Measurements from ENCODE around the gene FOXO4.

Gene FOXO4

DNA sequence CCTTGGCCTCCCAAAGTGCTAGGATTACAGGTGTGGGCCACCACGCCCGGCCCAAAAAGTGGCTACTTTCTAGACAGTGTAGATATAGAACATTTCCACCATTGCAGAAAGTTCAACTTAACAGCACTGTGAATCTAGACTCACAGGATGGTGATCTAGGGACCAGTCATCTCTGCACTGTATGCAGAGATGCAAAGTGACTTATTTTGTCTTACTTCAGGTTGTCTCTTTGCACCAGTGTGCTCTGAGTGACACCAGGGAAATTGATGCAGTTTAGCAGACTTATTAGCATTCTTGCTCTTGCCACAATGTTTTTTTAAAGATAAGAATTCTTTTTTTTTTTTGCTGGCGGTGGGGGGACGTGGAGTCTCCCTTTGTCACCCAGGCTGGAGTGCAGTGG, 12.8 kb upstream of the FOXO4 start:
- DNase-seq (ENCODE audit: low spot score) = no peak
- Mint-ChIP-seq H3K36me3 (ENCODE audit: low read depth) (no peaks in the 10 kb centered on the region), H3K27me3 (ENCODE audit: low read depth) (no peaks in the 10 kb centered on the region), H3K9me3 (no peaks in the 10 kb centered on the region), H3K27ac (no peak overlapping the region), H3K4me1 (ENCODE audit: low read depth) (peaks cover 4% of the 10 kb centered on the region), H3K4me3 (no peak overlapping the region)

DNA sequence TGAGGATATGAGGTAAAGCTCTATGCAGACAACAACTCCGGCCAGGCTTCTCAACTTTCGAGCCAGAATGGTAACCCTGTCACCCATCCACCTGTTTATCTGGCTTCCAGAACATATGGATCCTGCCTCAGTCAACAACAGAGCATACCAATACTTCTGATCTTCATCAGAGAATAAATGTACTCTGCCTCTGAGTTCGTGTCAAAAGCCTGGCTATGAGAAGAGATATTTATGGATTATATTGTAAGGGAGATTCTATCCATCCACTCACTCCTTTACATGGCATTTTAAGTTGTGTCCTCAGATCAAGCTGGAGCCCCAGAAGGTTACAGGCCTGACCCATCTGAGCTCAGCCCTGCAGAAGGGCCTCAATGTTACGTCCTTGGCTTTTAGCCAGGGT, 9.8 kb upstream of the FOXO4 start:
- no peak for DNase-seq (ENCODE audit: low spot score)
- Mint-ChIP-seq H3K27ac (no peak overlapping the region), H3K9me3 (no peaks in the 10 kb centered on the region), H3K27me3 (ENCODE audit: low read depth) (no peaks in the 10 kb centered on the region), H3K36me3 (ENCODE audit: low read depth) (no peaks in the 10 kb centered on the region), H3K4me3 (no peak overlapping the region), H3K4me1 (ENCODE audit: low read depth) (peaks cover 4% of the 10 kb centered on the region)

DNA sequence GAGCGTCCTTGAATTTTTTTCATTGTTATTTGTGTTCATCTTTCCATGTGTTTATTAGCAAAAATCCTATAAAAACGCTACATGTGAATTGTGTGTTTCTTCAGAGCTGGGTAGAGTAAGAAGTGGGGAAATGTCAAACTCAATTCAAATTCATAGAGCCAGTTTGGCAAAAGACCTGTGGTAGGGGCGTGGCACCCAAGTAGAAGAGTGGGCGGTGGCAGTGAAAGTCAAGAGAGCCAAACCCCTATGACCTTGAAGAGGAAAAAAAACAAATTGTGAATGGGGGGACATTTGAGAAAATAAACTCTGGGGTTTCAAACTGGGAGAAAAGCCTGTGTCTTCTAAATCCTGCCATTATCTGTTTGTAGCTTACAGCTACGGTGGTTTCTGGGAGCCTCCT, 4.4 kb upstream of the FOXO4 start:
- H3K27me3 Mint-ChIP-seq (ENCODE audit: low read depth) = no peaks in the 10 kb centered on the region
- H3K27ac Mint-ChIP-seq = no peak overlapping the region
- H3K4me1 Mint-ChIP-seq (ENCODE audit: low read depth) = peaks cover 11% of the 10 kb centered on the region
- H3K9me3 Mint-ChIP-seq = no peaks in the 10 kb centered on the region
- H3K36me3 Mint-ChIP-seq (ENCODE audit: low read depth) = no peaks in the 10 kb centered on the region
- DNase-seq (ENCODE audit: low spot score) = no peak
- no peak overlapping the region for H3K4me3 Mint-ChIP-seq

DNA sequence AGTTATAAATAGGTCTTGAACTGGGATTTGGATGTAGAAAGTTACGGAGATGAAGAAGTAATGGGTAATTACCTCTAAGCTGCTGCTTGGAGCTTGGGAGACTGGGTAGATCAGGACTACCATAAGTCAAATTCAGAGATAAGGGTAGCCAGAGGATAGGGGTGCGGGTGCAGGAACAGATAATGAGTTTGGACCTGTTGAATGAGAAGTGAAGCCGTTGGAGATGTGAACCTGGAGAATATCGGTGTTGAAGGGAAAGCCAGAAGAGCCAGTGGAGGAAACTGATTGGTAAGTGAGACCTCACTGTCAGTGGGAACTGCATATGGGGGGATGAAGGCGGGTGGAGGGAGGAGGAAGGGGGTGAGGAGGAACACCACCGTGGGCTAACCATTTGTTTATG, 618 bp upstream of the FOXO4 start:
- Mint-ChIP-seq H3K27me3 (ENCODE audit: low read depth) (no peaks in the 10 kb centered on the region), H3K9me3 (no peaks in the 10 kb centered on the region), H3K4me1 (ENCODE audit: low read depth) (peaks cover 22% of the 10 kb centered on the region), H3K27ac (peak overlapping the region; percentile 63), H3K4me3 (peak overlapping the region; percentile 99), H3K36me3 (ENCODE audit: low read depth) (no peaks in the 10 kb centered on the region)
- DNase-seq (ENCODE audit: low spot score) = no peak

DNA sequence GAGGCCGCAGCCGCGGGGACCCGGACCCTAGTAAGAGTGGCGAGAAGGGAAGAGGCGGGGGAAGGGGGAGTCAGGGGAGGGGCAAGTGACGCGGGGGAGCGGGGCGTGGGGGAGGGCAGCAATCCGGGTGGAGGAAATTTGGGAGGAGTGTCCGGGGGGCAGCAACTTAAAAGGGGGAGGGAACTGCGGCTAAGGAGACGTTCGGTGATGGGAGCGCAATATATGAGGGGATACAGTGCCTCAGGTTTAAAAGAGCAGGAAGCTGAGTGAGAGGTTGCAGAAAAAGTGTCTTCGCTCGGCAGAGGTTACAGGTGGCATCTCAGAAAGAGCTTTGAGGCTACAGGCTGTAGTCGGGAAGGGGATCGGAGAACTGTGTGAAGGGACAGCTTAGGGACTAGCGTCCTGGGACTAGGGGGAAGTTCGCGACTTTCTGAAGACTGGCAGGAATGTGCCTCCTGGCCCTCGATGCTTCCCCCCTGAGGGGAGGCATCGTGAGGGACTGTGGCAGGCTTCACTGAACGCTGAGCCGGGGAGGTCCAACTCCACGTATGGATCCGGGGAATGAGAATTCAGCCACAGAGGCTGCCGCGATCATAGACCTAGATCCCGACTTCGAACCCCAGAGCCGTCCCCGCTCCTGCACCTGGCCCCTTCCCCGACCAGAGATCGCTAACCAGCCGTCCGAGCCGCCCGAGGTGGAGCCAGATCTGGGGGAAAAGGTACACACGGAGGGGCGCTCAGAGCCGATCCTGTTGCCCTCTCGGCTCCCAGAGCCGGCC, 519 bp downstream of the FOXO4 start:
- no peaks in the 10 kb centered on the region for H3K27me3 Mint-ChIP-seq (ENCODE audit: low read depth)
- peak overlapping the region; percentile 99 for H3K4me3 Mint-ChIP-seq
- H3K36me3 Mint-ChIP-seq (ENCODE audit: low read depth) = no peaks in the 10 kb centered on the region
- no peak for DNase-seq (ENCODE audit: low spot score)
- H3K27ac Mint-ChIP-seq = peak overlapping the region; percentile 94
- no peaks in the 10 kb centered on the region for H3K9me3 Mint-ChIP-seq
- peaks cover 24% of the 10 kb centered on the region for H3K4me1 Mint-ChIP-seq (ENCODE audit: low read depth)

DNA sequence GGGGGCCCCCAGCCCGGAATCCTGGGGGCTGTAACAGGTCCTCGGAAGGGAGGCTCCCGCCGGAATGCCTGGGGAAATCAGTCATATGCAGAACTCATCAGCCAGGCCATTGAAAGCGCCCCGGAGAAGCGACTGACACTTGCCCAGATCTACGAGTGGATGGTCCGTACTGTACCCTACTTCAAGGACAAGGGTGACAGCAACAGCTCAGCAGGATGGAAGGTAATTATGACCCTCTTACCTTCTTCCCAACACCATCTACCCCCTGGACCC, 1.0 kb downstream of the FOXO4 start:
- Mint-ChIP-seq H3K4me1 (ENCODE audit: low read depth) (peaks cover 28% of the 10 kb centered on the region), H3K9me3 (no peaks in the 10 kb centered on the region), H3K4me3 (peak overlapping the region; percentile 99), H3K36me3 (ENCODE audit: low read depth) (no peaks in the 10 kb centered on the region), H3K27me3 (ENCODE audit: low read depth) (no peaks in the 10 kb centered on the region), H3K27ac (peak overlapping the region; percentile 10)
- no peak for DNase-seq (ENCODE audit: low spot score)

DNA sequence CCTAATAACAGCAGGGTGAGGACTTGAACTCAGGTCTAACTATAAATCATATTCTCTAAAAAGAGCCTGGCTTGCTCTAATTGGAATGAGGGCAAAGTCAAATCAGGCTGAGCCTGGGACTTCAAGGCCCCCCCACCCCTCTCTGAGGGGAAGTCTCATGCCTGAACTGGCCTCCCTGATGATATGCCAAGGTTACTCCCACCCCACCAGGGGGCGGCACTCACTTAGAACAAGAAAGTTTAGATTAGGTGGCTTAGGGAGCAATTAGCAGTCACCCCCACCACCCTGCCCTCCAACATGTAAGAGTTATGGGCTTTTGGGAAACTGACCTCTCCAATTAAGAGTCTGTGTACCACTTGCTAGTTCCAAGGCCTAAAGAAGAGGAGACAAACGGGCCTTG, 2.7 kb downstream of the FOXO4 start:
- peak; percentile 56 for DNase-seq (ENCODE audit: low spot score)
- H3K4me1 Mint-ChIP-seq (ENCODE audit: low read depth) = peaks cover 38% of the 10 kb centered on the region
- no peak overlapping the region for H3K4me3 Mint-ChIP-seq
- no peaks in the 10 kb centered on the region for H3K9me3 Mint-ChIP-seq
- H3K27me3 Mint-ChIP-seq (ENCODE audit: low read depth) = no peaks in the 10 kb centered on the region
- H3K36me3 Mint-ChIP-seq (ENCODE audit: low read depth) = no peaks in the 10 kb centered on the region
- H3K27ac Mint-ChIP-seq = no peak overlapping the region

DNA sequence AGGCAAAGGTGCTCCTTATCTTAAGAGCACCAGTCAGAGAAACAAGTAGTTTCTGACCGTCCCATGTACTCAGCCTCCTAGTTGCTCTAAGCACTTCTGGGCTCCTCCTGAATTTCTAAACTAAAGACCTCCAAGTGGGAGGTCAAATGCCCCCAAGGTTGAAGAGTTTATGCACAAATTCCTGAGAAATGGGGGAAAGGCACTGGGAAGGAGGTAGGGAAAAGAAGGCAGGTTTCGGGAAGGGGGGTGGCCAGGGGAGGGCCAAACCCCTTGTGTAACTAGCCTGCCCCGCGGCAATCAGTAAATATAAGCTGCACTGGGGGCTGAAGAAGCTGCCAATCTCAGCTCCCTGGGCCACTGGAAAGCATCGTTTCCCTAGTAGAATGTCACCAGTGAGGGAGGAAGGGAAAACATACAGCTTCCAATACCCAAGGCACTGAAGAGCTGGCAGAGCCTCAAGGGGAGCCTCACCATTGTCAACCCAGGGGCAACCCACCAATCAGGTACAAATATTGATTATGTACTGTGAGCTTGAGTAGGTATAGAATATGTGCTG, 3.4 kb downstream of the FOXO4 start:
- H3K4me1 Mint-ChIP-seq (ENCODE audit: low read depth) = peaks cover 41% of the 10 kb centered on the region
- no peak for DNase-seq (ENCODE audit: low spot score)
- no peaks in the 10 kb centered on the region for H3K27me3 Mint-ChIP-seq (ENCODE audit: low read depth)
- no peak overlapping the region for H3K27ac Mint-ChIP-seq
- no peak overlapping the region for H3K4me3 Mint-ChIP-seq
- H3K36me3 Mint-ChIP-seq (ENCODE audit: low read depth) = peaks cover 4% of the 10 kb centered on the region
- H3K9me3 Mint-ChIP-seq = no peaks in the 10 kb centered on the region

DNA sequence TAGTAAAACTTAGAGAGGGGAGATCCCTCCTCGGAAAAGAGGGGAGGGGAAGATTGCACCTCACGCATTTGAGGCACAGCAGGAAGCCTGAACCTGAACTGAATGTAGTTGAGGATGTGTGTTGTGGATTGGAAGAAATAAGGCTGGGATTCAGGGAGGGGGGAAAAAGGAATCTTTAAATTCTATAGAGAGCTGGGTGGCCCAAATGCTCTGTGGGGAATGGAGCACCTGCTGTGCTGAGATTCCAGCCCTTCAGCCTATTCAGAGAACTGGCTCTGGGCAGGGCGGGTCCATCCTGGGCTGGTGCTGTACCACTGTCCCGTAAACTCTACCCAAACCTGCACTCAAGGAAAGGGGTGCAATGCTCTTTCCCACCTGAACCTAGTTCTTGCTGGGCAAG, 4.1 kb downstream of the FOXO4 start:
- H3K27me3 Mint-ChIP-seq (ENCODE audit: low read depth) = no peaks in the 10 kb centered on the region
- H3K4me1 Mint-ChIP-seq (ENCODE audit: low read depth) = peaks cover 47% of the 10 kb centered on the region
- H3K27ac Mint-ChIP-seq = no peak overlapping the region
- H3K9me3 Mint-ChIP-seq = no peaks in the 10 kb centered on the region
- H3K36me3 Mint-ChIP-seq (ENCODE audit: low read depth) = peaks cover 10% of the 10 kb centered on the region
- no peak overlapping the region for H3K4me3 Mint-ChIP-seq
- DNase-seq (ENCODE audit: low spot score) = no peak

DNA sequence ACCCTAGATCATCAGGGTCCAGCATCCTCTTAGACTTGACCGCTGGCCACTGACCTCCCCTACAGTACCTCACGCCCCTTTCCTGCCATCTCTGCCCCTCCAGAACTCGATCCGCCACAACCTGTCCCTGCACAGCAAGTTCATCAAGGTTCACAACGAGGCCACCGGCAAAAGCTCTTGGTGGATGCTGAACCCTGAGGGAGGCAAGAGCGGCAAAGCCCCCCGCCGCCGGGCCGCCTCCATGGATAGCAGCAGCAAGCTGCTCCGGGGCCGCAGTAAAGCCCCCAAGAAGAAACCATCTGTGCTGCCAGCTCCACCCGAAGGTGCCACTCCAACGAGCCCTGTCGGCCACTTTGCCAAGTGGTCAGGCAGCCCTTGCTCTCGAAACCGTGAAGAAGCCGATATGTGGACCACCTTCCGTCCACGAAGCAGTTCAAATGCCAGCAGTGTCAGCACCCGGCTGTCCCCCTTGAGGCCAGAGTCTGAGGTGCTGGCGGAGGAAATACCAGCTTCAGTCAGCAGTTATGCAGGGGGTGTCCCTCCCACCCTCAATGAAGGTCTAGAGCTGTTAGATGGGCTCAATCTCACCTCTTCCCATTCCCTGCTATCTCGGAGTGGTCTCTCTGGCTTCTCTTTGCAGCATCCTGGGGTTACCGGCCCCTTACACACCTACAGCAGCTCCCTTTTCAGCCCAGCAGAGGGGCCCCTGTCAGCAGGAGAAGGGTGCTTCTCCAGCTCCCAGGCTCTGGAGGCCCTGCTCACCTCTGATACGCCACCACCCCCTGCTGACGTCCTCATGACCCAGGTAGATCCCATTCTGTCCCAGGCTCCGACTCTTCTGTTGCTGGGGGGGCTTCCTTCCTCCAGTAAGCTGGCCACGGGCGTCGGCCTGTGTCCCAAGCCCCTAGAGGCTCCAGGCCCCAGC, 5.2 kb downstream of the FOXO4 start:
- Mint-ChIP-seq H3K27me3 (ENCODE audit: low read depth) (no peaks in the 10 kb centered on the region), H3K4me1 (ENCODE audit: low read depth) (peaks cover 45% of the 10 kb centered on the region), H3K27ac (peak overlapping the region; percentile 31), H3K9me3 (no peaks in the 10 kb centered on the region), H3K36me3 (ENCODE audit: low read depth) (peaks cover 14% of the 10 kb centered on the region), H3K4me3 (no peak overlapping the region)
- DNase-seq (ENCODE audit: low spot score) = no peak

DNA sequence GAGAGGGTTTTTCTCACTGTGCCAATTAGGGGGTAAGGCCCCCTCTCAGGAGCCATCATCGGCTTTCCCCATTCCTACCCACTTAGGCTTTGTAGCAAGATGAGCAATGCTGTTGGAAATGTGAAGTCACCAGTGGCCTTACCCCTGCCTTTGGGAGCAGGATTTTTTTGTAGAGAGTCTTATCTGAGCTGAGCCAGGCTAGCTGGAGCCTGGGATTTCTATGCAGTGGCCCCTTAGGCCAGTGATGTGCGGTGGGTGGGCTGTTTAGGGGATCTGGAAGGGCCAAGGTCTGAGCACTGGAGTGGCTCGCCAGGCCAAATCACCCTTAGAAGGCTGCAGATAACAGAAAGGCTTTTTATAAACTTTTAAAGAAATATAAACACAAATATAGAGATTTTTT, 6.6 kb downstream of the FOXO4 start:
- peak overlapping the region; percentile 55 for H3K4me3 Mint-ChIP-seq
- no peaks in the 10 kb centered on the region for H3K9me3 Mint-ChIP-seq
- peaks cover 56% of the 10 kb centered on the region for H3K4me1 Mint-ChIP-seq (ENCODE audit: low read depth)
- DNase-seq (ENCODE audit: low spot score) = no peak
- H3K27ac Mint-ChIP-seq = peak overlapping the region; percentile 83
- H3K36me3 Mint-ChIP-seq (ENCODE audit: low read depth) = peaks cover 28% of the 10 kb centered on the region
- no peaks in the 10 kb centered on the region for H3K27me3 Mint-ChIP-seq (ENCODE audit: low read depth)

DNA sequence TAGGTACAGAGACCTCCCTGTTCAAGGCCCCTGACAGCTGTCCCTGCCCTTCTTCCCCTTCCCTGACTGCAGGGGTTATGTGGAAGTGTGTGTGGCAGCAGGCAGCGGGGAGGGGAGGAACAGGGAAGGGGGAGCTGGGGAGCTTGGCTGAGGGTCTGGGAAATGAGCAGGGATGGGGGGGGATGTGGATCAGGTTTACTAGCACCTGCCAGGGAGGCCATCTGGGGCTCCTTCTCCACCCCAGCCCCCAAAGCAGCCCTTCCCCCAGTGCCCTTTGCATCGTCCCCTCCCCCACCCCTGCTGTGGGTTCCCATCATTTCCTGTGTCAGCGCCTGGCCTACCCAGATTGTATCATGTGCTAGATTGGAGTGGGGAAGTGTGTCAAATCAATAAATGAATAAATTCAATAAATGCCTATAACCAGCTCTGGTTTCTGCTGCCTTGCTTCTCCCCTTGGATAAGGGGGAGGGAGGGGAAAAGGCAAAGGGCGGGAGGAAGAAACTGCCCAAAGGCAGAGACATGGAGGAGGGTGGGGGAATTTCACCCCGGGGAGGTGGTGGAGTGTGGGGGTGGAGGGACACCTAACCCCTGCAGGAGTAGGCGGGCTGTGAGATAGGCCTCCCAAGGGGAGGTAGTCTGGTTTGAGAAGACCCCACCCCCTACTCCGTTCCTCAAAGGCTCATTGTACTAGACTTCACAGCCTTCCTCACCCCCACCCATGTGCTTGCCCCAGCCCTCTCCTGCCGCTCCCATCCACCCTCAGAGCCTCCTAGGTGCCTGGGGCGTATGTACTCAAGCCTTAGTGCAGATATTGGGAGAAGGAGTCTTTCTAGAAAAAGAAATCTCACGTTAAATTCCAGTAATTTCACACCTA, 7.7 kb downstream of the FOXO4 start:
- peak; percentile 36 for DNase-seq (ENCODE audit: low spot score)
- no peaks in the 10 kb centered on the region for H3K27me3 Mint-ChIP-seq (ENCODE audit: low read depth)
- H3K36me3 Mint-ChIP-seq (ENCODE audit: low read depth) = peaks cover 38% of the 10 kb centered on the region
- H3K9me3 Mint-ChIP-seq = no peaks in the 10 kb centered on the region
- H3K4me1 Mint-ChIP-seq (ENCODE audit: low read depth) = peaks cover 58% of the 10 kb centered on the region
- peak overlapping the region; percentile 76 for H3K4me3 Mint-ChIP-seq
- peak overlapping the region; percentile 83 for H3K27ac Mint-ChIP-seq

DNA sequence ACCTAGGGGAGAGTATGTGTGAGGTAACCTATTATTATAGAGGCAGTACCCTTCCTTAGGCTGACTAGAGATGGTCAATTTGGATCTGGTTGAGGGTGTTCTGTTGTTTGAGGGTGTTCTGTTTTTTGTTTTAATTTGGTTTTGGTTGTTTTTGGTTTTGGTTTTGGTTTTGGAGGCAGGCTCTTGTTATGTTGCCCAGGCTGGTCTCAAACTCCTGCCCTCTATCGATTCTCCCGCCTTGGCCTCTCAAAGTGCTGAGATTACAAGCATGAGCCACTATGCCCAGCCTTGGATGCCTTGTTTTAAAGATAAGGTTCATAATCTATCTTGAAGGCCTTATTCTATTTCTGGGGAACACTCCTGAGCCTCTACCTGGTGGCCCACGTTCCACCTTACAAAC, 10.0 kb downstream of the FOXO4 start:
- no peaks in the 10 kb centered on the region for H3K27me3 Mint-ChIP-seq (ENCODE audit: low read depth)
- peak overlapping the region; percentile 92 for H3K27ac Mint-ChIP-seq
- DNase-seq (ENCODE audit: low spot score) = no peak
- H3K4me3 Mint-ChIP-seq = peak overlapping the region; percentile 83
- no peaks in the 10 kb centered on the region for H3K9me3 Mint-ChIP-seq
- peaks cover 57% of the 10 kb centered on the region for H3K4me1 Mint-ChIP-seq (ENCODE audit: low read depth)
- H3K36me3 Mint-ChIP-seq (ENCODE audit: low read depth) = peaks cover 61% of the 10 kb centered on the region

Data from T-helper 2 cell treated with Interferon-gamma antibody and Interleukin-4, amounts not matched to agents 5 μg/mL and 100 μg/mL, for 36 hours (primary cell).